ENCODE data around the gene GALNT9. TPM values are rescaled to one million over a fixed set of nuclear protein-coding genes. Genes with fewer than 3 reads are reported as not detected.

Gene GALNT9
- total and polyA plus RNA-seq, 2 donors: 0.91 to 1.5 TPM

GRCh38 chr12:132180648-132181546, 148.5 kb downstream of the GALNT9 start:
- no peak for DNase-seq (ENCODE audit: low read depth in 6 of 9, low spot score in 9 of 9)
- Histone ChIP-seq H3K36me3 (ENCODE audit: control insufficient read depth in 2 of 2, insufficient read depth in 2 of 2, low read length in 1 of 2) (no peaks in the 10 kb centered on the region), H3K9me3 (ENCODE audit: control insufficient read depth in 2 of 2, insufficient read depth in 1 of 2, low read length in 1 of 2) (peaks cover 0 to 14% of the 10 kb centered on the region in 2 donors), H3K27me3 (ENCODE audit: control insufficient read depth in 2 of 2, insufficient read depth in 1 of 2, low read length in 1 of 2) (no peaks in the 10 kb centered on the region), H3K27ac (ENCODE audit: low read depth in 1 of 2, low read length in 1 of 2) (no peak overlapping the region), H3K4me1 (ENCODE audit: control insufficient read depth in 2 of 2, insufficient read depth in 2 of 2, low read length in 2 of 2) (peaks cover 14 to 30% of the 10 kb centered on the region in 2 donors), H3K4me3 (ENCODE audit: low read length in 2 of 2) (no peak overlapping the region)
- 90% methylated on average over 30 of the region's 30 CpGs for WGBS

- Histone ChIP-seq H3K36me3 (ENCODE audit: control insufficient read depth in 2 of 2, insufficient read depth in 2 of 2, low read length in 1 of 2) (no peaks in the 10 kb centered on the region), H3K9me3 (ENCODE audit: control insufficient read depth in 2 of 2, insufficient read depth in 1 of 2, low read length in 1 of 2) (peaks cover 0 to 7% of the 10 kb centered on the region in 2 donors), H3K4me1 (ENCODE audit: control insufficient read depth in 2 of 2, insufficient read depth in 2 of 2, low read length in 2 of 2) (peaks cover 7 to 28% of the 10 kb centered on the region in 2 donors), H3K27me3 (ENCODE audit: control insufficient read depth in 2 of 2, insufficient read depth in 1 of 2, low read length in 1 of 2) (peaks cover 0 to 3% of the 10 kb centered on the region in 2 donors), H3K27ac (ENCODE audit: low read depth in 1 of 2, low read length in 1 of 2) (no peak overlapping the region), H3K4me3 (ENCODE audit: low read length in 2 of 2) (no peak overlapping the region)
- DNase-seq (ENCODE audit: low read depth in 6 of 9, low spot score in 9 of 9): no peak
- 92% methylated on average over 19 of the region's 19 CpGs for WGBS
Observed at GRCh38 chr12:132179431-132180362, 149.7 kb downstream of the GALNT9 start.

DNA sequence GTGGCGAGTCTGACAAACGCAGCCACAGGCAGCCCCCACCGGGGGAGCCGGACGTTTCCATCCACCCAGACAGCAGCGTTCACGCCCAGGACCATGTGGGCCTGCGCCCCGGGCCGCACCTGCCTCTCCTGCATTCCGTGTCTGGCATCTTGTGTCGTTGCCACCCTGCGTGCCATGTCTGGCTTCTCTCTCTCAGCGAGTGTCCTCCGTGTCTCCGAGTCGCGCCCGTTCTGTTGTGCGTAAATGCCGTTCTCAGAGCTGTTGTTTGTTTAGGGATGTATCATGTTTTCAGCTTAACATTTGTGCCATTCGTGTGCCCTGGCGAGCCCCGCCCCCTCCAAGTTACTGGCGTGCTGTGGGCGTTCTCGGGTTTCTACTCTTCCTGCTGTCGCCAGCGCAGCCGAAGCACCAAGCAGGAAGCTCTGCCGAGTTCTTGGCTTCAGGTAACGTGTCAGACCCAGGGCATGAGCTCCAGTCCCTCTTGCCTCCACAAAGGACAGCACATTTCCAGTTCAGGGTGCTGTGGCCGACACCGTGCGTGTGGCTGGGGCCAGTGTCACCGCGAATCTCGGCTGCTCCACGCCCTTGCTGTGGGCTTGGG, 150.5 kb downstream of the GALNT9 start:
- Histone ChIP-seq H3K4me3 (ENCODE audit: low read length in 2 of 2) (no peak overlapping the region), H3K4me1 (ENCODE audit: control insufficient read depth in 2 of 2, insufficient read depth in 2 of 2, low read length in 2 of 2) (peaks cover 7 to 36% of the 10 kb centered on the region in 2 donors), H3K27me3 (ENCODE audit: control insufficient read depth in 2 of 2, insufficient read depth in 1 of 2, low read length in 1 of 2) (peaks cover 0 to 9% of the 10 kb centered on the region in 2 donors), H3K9me3 (ENCODE audit: control insufficient read depth in 2 of 2, insufficient read depth in 1 of 2, low read length in 1 of 2) (peaks cover 0 to 7% of the 10 kb centered on the region in 2 donors), H3K27ac (ENCODE audit: low read depth in 1 of 2, low read length in 1 of 2) (peak overlapping the region in 1 of 2 donors; percentile 66), H3K36me3 (ENCODE audit: control insufficient read depth in 2 of 2, insufficient read depth in 2 of 2, low read length in 1 of 2) (no peaks in the 10 kb centered on the region)
- 70% methylated on average over 39 of the region's 39 CpGs for WGBS
- peak in 2 of 9 donors; percentile 48 to 71 for DNase-seq (ENCODE audit: low read depth in 6 of 9, low spot score in 9 of 9)

DNA sequence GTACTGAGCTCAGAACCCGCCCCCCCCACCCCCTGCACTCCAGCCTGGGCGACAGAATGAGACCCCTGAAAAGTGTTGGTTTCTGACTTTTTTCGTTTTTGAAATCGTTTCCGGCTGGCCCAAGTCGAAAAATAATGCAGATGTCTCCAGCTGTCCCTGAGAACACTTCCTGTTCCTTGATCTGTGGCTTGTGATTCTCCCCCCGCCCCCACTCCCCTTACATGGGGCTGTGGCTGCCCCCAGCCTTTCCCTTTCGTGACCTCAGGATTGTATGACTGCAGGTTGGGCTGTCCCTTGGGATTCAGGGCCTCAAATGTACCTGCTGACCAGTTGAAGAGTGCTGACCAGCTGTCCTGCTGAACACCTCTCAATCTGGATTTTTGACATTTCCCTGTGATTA, 151.1 kb downstream of the GALNT9 start:
- H3K27ac ChIP-seq (ENCODE audit: low read depth in 1 of 2, low read length in 1 of 2): peak overlapping the region; percentile 3 to 43
- peaks cover 0 to 7% of the 10 kb centered on the region in 2 donors for H3K9me3 ChIP-seq (ENCODE audit: control insufficient read depth in 2 of 2, insufficient read depth in 1 of 2, low read length in 1 of 2)
- H3K4me3 ChIP-seq (ENCODE audit: low read length in 2 of 2): no peak overlapping the region
- DNase-seq (ENCODE audit: low read depth in 6 of 9, low spot score in 9 of 9): peak in 2 of 9 donors; percentile 40 to 70
- peaks cover 0 to 13% of the 10 kb centered on the region in 2 donors for H3K27me3 ChIP-seq (ENCODE audit: control insufficient read depth in 2 of 2, insufficient read depth in 1 of 2, low read length in 1 of 2)
- H3K36me3 ChIP-seq (ENCODE audit: control insufficient read depth in 2 of 2, insufficient read depth in 2 of 2, low read length in 1 of 2): no peaks in the 10 kb centered on the region
- H3K4me1 ChIP-seq (ENCODE audit: control insufficient read depth in 2 of 2, insufficient read depth in 2 of 2, low read length in 2 of 2): peaks cover 7 to 42% of the 10 kb centered on the region in 2 donors
- 6% methylated on average over 8 of the region's 8 CpGs for WGBS

- peaks cover 0 to 24% of the 10 kb centered on the region in 2 donors for H3K27me3 ChIP-seq (ENCODE audit: control insufficient read depth in 2 of 2, insufficient read depth in 1 of 2, low read length in 1 of 2)
- H3K27ac ChIP-seq (ENCODE audit: low read depth in 1 of 2, low read length in 1 of 2): no peak overlapping the region
- H3K9me3 ChIP-seq (ENCODE audit: control insufficient read depth in 2 of 2, insufficient read depth in 1 of 2, low read length in 1 of 2): peaks cover 0 to 3% of the 10 kb centered on the region in 2 donors
- H3K4me1 ChIP-seq (ENCODE audit: control insufficient read depth in 2 of 2, insufficient read depth in 2 of 2, low read length in 2 of 2): peaks cover 7 to 51% of the 10 kb centered on the region in 2 donors
- DNase-seq (ENCODE audit: low read depth in 6 of 9, low spot score in 9 of 9): no peak
- H3K4me3 ChIP-seq (ENCODE audit: low read length in 2 of 2): no peak overlapping the region
- H3K36me3 ChIP-seq (ENCODE audit: control insufficient read depth in 2 of 2, insufficient read depth in 2 of 2, low read length in 1 of 2): no peaks in the 10 kb centered on the region
- WGBS: 94% methylated on average over 25 of the region's 25 CpGs
Observed at GRCh38 chr12:132176920-132177551, 152.4 kb downstream of the GALNT9 start.

- Histone ChIP-seq H3K27me3 (ENCODE audit: control insufficient read depth in 2 of 2, insufficient read depth in 1 of 2, low read length in 1 of 2) (peaks cover 0 to 30% of the 10 kb centered on the region in 2 donors), H3K9me3 (ENCODE audit: control insufficient read depth in 2 of 2, insufficient read depth in 1 of 2, low read length in 1 of 2) (peaks cover 0 to 3% of the 10 kb centered on the region in 2 donors), H3K27ac (ENCODE audit: low read depth in 1 of 2, low read length in 1 of 2) (no peak overlapping the region), H3K4me3 (ENCODE audit: low read length in 2 of 2) (no peak overlapping the region), H3K4me1 (ENCODE audit: control insufficient read depth in 2 of 2, insufficient read depth in 2 of 2, low read length in 2 of 2) (peaks cover 7 to 56% of the 10 kb centered on the region in 2 donors), H3K36me3 (ENCODE audit: control insufficient read depth in 2 of 2, insufficient read depth in 2 of 2, low read length in 1 of 2) (no peaks in the 10 kb centered on the region)
- DNase-seq (ENCODE audit: low read depth in 6 of 9, low spot score in 9 of 9): no peak
- 90% methylated on average over 19 of the region's 19 CpGs for WGBS
Observed at GRCh38 chr12:132176385-132176919, 152.9 kb downstream of the GALNT9 start.

DNA sequence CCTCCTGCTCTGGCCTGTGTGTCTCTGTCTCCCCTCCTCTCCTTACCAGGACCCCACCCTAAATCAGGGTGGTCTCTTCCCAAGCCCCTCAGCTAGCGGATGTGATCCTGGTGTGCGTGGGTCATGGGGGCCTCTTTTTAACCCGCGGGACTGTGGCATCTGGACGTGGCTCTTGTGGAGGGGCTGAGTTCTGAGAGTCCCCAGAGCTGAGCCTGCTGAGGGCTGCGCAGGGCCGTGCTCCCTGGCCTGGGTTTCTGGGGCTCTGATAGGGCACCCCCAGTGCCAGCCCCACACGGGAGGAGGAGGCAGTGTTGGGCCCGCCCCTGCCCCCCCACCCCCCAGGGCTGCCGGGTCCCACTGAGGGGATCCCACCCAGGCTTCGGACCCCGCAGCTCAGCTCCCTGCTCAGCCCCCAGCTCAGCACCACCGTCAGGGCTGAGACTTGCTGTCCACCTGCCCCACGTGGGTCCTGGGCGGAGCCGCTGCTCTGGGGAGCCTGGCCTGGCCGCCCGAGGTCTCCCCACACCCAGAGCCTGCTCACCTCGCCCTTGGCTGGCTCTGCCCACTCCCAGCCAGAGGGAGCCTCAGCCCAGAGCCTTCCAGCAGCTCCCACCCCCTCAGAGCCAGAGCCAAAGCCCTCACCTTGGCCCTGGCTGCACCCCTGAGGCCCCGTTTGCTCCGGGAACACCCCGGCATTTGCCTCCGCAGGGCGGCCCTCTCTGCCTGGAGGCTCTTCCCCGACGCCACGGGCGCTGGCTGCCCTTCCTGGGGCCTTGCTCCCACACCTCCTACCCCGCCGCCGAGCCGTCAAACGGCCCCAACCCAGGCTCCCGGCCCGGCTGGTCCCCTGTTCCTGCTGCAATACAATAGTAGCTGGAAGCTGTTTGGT, 153.6 kb downstream of the GALNT9 start:
- Histone ChIP-seq H3K4me3 (ENCODE audit: low read length in 2 of 2) (no peak overlapping the region), H3K9me3 (ENCODE audit: control insufficient read depth in 2 of 2, insufficient read depth in 1 of 2, low read length in 1 of 2) (peaks cover 0 to 3% of the 10 kb centered on the region in 2 donors), H3K27ac (ENCODE audit: low read depth in 1 of 2, low read length in 1 of 2) (no peak overlapping the region), H3K27me3 (ENCODE audit: control insufficient read depth in 2 of 2, insufficient read depth in 1 of 2, low read length in 1 of 2) (peaks cover 0 to 32% of the 10 kb centered on the region in 2 donors), H3K36me3 (ENCODE audit: control insufficient read depth in 2 of 2, insufficient read depth in 2 of 2, low read length in 1 of 2) (no peaks in the 10 kb centered on the region), H3K4me1 (ENCODE audit: control insufficient read depth in 2 of 2, insufficient read depth in 2 of 2, low read length in 2 of 2) (peaks cover 7 to 57% of the 10 kb centered on the region in 2 donors)
- DNase-seq (ENCODE audit: low read depth in 6 of 9, low spot score in 9 of 9): no peak
- WGBS: 95% methylated on average over 35 of the region's 35 CpGs
